ENCODE measurements around the gene CBLB. TPM values are rescaled to one million over a fixed set of nuclear protein-coding genes. Genes with fewer than 3 reads are reported as not detected.

The CBLB gene
- total RNA-seq, 6 experiments from 2014 or later, result 9.4 to 21.4 (median 18.2) TPM

DNA sequence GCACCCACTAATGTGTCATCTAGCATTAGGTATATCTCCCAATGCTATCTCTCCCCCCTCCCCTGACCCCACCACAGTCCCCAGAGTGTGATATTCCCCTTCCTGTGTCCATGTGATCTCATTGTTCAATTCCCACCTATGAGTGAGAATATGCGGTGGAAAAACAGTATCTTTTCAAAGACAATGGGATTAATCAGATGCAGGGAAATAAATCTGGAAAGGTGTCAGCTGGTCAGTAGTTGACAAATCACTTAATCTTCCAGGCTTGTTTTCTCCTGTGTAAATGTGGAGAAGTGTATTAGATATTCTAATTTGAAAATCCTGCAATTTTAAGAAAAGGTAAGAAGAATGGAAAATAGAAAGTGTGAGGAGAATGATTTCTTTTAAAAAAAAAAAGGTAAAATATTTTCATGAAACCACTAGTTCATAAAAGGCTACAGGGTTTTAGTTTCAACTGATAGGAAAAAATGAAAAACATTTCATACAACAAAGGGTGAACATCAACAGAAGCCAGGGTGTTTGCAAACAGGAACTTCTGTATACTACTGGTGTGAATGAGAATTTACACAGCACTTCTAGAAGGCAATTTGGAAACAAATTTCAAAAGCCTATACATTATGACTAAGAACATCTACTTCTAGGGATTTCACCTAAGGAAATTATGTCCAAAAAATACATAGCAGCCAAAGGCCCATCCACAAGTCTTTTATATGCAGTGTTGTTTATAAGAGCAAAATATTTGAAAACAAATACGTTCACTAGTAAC is 113.5 kb downstream of the CBLB start:
- no peak overlapping the region for H3K4me3 ChIP-seq
- whole genome bisulfite sequencing (ENCODE audit: insufficient coverage, low coverage, low lambda C conversion rate, missing lambda C conversion rate), result 69% methylated on average over 2 of the region's 2 CpGs
- no peaks in the 10 kb centered on the region for H3K9me3 ChIP-seq
- H3K36me3 ChIP-seq, result no peaks in the 10 kb centered on the region
- TF ChIP-seq, protein P1, sequence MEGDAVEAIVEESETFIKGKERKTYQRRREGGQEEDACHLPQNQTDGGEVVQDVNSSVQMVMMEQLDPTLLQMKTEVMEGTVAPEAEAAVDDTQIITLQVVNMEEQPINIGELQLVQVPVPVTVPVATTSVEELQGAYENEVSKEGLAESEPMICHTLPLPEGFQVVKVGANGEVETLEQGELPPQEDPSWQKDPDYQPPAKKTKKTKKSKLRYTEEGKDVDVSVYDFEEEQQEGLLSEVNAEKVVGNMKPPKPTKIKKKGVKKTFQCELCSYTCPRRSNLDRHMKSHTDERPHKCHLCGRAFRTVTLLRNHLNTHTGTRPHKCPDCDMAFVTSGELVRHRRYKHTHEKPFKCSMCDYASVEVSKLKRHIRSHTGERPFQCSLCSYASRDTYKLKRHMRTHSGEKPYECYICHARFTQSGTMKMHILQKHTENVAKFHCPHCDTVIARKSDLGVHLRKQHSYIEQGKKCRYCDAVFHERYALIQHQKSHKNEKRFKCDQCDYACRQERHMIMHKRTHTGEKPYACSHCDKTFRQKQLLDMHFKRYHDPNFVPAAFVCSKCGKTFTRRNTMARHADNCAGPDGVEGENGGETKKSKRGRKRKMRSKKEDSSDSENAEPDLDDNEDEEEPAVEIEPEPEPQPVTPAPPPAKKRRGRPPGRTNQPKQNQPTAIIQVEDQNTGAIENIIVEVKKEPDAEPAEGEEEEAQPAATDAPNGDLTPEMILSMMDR (IDR thresholded peaks at IDR 0.05), result no peak
- TF ChIP-seq POLR2A (IDR thresholded peaks at IDR 0.05), result no peak
- DNase-seq (no peak), ATAC-seq (no peak)
- no peak overlapping the region for H3K27ac ChIP-seq
- intact Hi-C loops (cut with DNase I), result no loop called here
- no peaks in the 10 kb centered on the region for H3K4me1 ChIP-seq
- no peaks in the 10 kb centered on the region for H3K27me3 ChIP-seq

DNA sequence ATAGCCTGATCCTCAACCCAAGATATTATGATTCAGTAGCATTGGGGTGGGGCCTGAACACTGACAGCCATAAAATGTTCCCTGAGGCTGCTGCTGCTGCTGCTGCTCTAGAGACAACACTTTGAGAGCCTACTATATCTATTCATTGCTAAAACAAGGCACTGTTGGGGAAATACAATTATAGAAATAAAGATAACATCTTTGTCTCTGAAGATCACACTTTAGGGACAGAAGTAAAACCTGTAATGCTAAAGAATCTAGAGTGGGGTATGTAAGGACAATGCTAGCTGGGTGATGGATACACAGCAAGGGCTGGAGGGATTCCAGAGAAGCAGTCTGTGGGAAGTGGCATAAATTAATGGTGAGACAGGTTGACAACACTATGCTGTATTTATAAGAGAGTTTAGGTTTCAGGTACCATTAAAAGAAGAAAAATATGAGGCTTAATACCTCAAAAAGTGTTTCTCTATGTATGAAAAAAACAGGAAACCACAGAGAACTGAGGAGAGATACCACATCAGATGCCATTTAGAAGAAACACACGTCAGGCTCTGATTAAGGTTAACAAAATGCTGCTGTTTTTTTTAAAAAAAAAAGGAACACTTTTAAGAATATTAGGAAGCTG is 115.9 kb downstream of the CBLB start:
- intact Hi-C loops (cut with DNase I), result no loop called here

DNA sequence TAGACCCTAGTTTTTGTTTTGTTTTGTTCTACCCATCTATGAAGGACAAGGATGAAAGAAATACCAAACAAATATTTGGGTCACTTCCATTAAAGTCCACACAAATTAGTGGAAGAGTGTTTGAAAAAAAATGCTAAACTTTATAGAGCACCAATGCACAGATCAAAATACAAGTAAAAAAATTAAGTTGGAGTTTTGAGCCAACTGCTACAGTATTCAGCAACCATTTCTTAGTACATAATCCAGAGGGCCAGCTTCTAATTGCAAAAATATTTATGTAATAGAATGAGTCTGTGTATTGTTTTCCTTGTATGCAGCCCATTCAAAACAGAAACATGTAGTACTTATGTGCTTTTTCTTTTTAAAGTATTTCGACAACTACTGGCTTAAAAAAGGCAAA is 121.1 kb downstream of the CBLB start:
- no peak for ATAC-seq
- intact Hi-C loops (cut with DNase I), result no loop called here
- Histone ChIP-seq H3K36me3 (no peaks in the 10 kb centered on the region), H3K4me1 (no peaks in the 10 kb centered on the region), H3K27ac (no peak overlapping the region), H3K9me3 (no peaks in the 10 kb centered on the region), H3K27me3 (no peaks in the 10 kb centered on the region), H3K4me3 (no peak overlapping the region)
- no peak for DNase-seq
- TF ChIP-seq POLR2A (IDR thresholded peaks at IDR 0.05), result no peak
- TF ChIP-seq, protein P1 (IDR thresholded peaks at IDR 0.05), result no peak
- 81% methylated on average over 1 of the region's 1 CpG for WGBS (ENCODE audit: insufficient coverage, low coverage, low lambda C conversion rate, missing lambda C conversion rate)

More for the DNA sequence above, 115.9 kb downstream of the CBLB start:
- TF ChIP-seq, protein P1 (IDR thresholded peaks at IDR 0.05), result no peak
- TF ChIP-seq POLR2A (IDR thresholded peaks at IDR 0.05), result no peak
- DNase-seq, result no peak
- no peaks in the 10 kb centered on the region for H3K4me1 ChIP-seq
- no peak overlapping the region for H3K27ac ChIP-seq
- peak; percentile 21 to 55 (median 38) for ATAC-seq
- 56% methylated on average over 1 of the region's 1 CpG for WGBS (ENCODE audit: insufficient coverage, low coverage, low lambda C conversion rate, missing lambda C conversion rate)
- no peaks in the 10 kb centered on the region for H3K27me3 ChIP-seq
- H3K4me3 ChIP-seq, result no peak overlapping the region
- H3K9me3 ChIP-seq, result no peaks in the 10 kb centered on the region
- H3K36me3 ChIP-seq, result no peaks in the 10 kb centered on the region

DNA sequence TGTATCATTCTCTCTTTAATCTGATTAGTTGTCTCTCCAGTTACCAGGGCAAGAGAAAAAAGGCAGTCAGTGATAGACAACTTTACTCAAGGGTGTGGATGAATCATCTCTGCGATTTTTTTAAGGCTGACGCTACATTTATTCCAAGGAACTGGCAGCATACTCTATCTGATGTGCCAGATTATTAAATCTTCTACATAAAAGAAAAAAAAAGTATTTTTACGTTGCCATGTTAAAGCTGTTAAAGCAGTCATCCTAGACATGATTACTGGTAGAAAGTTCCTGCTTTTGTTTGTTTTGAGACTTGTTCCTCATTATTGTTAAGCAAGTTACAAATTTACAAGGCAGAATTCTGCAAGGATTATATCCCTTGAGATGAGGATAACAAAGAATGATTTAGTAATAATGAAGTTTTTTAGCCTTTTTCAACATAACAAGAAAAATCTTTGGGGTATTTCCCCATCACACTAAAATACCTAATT is 121.7 kb downstream of the CBLB start:
- Histone ChIP-seq H3K36me3 (no peaks in the 10 kb centered on the region), H3K27ac (no peak overlapping the region), H3K4me1 (no peaks in the 10 kb centered on the region), H3K4me3 (no peak overlapping the region), H3K27me3 (no peaks in the 10 kb centered on the region), H3K9me3 (no peaks in the 10 kb centered on the region)
- intact Hi-C loops (cut with DNase I), result no loop called here
- ATAC-seq (peak in 2 of 4 donors; percentile 24 to 35), DNase-seq (no peak)
- 53% methylated on average over 3 of the region's 3 CpGs for WGBS (ENCODE audit: insufficient coverage, low coverage, low lambda C conversion rate, missing lambda C conversion rate)
- TF ChIP-seq, protein P1 (IDR thresholded peaks at IDR 0.05), result no peak
- TF ChIP-seq POLR2A (IDR thresholded peaks at IDR 0.05), result no peak

Data from right lobe of liver (tissue), 6 donors.